Measurements from ENCODE around the gene MSL2. TPM values are rescaled to one million over a fixed set of nuclear protein-coding genes. Genes with fewer than 3 reads are reported as not detected.

The MSL2 gene
- total and polyA plus RNA-seq, 2 donors from 2014 or later = 7.2 to 37.1 TPM

DNA sequence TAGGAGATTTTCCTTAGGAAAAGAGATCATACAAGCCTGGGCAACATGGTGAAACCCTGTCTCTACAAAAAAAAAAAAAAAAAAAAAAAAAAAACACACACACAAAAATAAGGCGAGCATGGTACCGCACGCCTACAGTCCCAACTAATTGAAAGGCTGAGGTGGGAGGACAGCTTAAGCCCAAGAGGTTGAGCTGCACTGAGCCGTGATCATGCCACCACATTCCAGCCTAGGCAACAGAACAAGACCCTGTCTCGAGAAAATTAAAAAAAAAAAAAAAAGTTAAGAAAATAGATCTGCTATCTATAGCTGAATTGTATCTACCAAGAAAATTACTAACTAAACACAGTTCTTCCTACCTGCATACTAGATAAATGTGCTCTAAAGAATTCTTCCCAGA is 7.1 kb downstream of the MSL2 start:
- Histone ChIP-seq H3K9ac (ENCODE audit: low read length in 3 of 3) (no peak overlapping the region), H3K36me3 (ENCODE audit: control insufficient read depth in 2 of 3, insufficient read depth in 3 of 3, low read length in 3 of 3) (no peaks in the 10 kb centered on the region), H3K27ac (ENCODE audit: low read depth in 2 of 2, low read length in 2 of 2) (no peak overlapping the region), H3K27me3 (ENCODE audit: control insufficient read depth, insufficient read depth, low read length) (no peaks in the 10 kb centered on the region), H3K4me1 (ENCODE audit: control insufficient read depth in 2 of 3, insufficient read depth in 2 of 3, low read depth in 1 of 3, low read length in 3 of 3) (peaks cover 0 to 32% (median 13%) of the 10 kb centered on the region in 3 donors), H3K4me3 (ENCODE audit: low read length in 3 of 3) (no peak overlapping the region), H3K9me3 (ENCODE audit: control insufficient read depth in 2 of 3, insufficient read depth in 1 of 3, low read length in 3 of 3) (no peaks in the 10 kb centered on the region)
- DNase-seq = peak in 4 of 5 donors; percentile 29 to 64 (median 49)
- intact Hi-C loops (cut with DNase I) = no loop called here
- FAIRE-seq = no peak
- TF ChIP-seq, protein P1, sequence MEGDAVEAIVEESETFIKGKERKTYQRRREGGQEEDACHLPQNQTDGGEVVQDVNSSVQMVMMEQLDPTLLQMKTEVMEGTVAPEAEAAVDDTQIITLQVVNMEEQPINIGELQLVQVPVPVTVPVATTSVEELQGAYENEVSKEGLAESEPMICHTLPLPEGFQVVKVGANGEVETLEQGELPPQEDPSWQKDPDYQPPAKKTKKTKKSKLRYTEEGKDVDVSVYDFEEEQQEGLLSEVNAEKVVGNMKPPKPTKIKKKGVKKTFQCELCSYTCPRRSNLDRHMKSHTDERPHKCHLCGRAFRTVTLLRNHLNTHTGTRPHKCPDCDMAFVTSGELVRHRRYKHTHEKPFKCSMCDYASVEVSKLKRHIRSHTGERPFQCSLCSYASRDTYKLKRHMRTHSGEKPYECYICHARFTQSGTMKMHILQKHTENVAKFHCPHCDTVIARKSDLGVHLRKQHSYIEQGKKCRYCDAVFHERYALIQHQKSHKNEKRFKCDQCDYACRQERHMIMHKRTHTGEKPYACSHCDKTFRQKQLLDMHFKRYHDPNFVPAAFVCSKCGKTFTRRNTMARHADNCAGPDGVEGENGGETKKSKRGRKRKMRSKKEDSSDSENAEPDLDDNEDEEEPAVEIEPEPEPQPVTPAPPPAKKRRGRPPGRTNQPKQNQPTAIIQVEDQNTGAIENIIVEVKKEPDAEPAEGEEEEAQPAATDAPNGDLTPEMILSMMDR (IDR thresholded peaks at IDR 0.05; ENCODE audit: borderline replicate concordance, extremely low read depth, insufficient read depth) = no peak

DNA sequence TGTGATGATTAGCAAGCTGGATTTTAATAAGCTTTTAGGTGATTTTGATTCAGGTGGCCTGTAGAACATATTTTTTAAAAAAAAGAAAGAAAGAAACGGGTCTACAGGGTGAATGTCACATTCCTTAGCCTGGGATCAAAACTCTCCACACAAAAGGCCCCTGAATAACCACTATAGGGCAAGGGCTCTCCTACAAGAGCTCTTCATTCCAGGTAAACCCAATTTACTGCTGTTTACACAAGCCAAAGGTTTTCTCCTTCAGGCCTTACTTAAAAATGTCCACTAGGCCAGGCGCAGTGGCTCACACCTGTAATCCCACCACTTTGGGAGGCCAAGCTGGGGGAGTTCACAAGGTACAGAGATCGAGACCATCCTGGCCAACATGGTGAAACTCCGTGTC is 8.3 kb downstream of the MSL2 start:
- Histone ChIP-seq H3K4me3 (ENCODE audit: low read length in 3 of 3) (no peak overlapping the region), H3K9me3 (ENCODE audit: control insufficient read depth in 2 of 3, insufficient read depth in 1 of 3, low read length in 3 of 3) (no peaks in the 10 kb centered on the region), H3K27ac (ENCODE audit: low read depth in 2 of 2, low read length in 2 of 2) (no peak overlapping the region), H3K9ac (ENCODE audit: low read length in 3 of 3) (no peak overlapping the region), H3K4me1 (ENCODE audit: control insufficient read depth in 2 of 3, insufficient read depth in 2 of 3, low read depth in 1 of 3, low read length in 3 of 3) (peaks cover 0 to 30% (median 13%) of the 10 kb centered on the region in 3 donors), H3K36me3 (ENCODE audit: control insufficient read depth in 2 of 3, insufficient read depth in 3 of 3, low read length in 3 of 3) (no peaks in the 10 kb centered on the region), H3K27me3 (ENCODE audit: control insufficient read depth, insufficient read depth, low read length) (no peaks in the 10 kb centered on the region)
- TF ChIP-seq, protein P1 (IDR thresholded peaks at IDR 0.05; ENCODE audit: borderline replicate concordance, extremely low read depth, insufficient read depth) = no peak
- intact Hi-C loops (cut with DNase I) = no loop called here
- FAIRE-seq (no peak), DNase-seq (no peak)

DNA sequence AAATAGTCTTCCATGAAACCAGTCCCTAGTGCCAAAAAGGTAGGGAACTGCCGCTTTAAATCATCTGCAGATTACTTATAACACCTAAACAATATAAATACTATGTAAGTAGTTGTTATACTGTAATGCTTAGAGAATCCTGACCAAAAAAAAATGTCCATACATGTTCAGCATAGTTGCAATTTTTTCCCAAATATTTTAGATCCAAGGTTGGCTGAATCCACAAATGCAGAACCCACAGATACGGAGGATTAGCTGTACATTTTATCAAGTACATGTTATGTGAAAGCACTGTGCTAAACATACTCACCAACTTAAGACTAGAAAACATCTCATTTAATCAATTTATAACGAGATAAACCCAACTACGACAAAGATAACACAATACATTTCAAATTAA is 9.3 kb downstream of the MSL2 start:
- H3K27ac ChIP-seq (ENCODE audit: low read depth in 2 of 2, low read length in 2 of 2) = no peak overlapping the region
- no peak for FAIRE-seq
- no peaks in the 10 kb centered on the region for H3K27me3 ChIP-seq (ENCODE audit: control insufficient read depth, insufficient read depth, low read length)
- TF ChIP-seq, protein P1 (IDR thresholded peaks at IDR 0.05; ENCODE audit: borderline replicate concordance, extremely low read depth, insufficient read depth) = no peak
- H3K36me3 ChIP-seq (ENCODE audit: control insufficient read depth in 2 of 3, insufficient read depth in 3 of 3, low read length in 3 of 3) = no peaks in the 10 kb centered on the region
- peaks cover 0 to 28% (median 13%) of the 10 kb centered on the region in 3 donors for H3K4me1 ChIP-seq (ENCODE audit: control insufficient read depth in 2 of 3, insufficient read depth in 2 of 3, low read depth in 1 of 3, low read length in 3 of 3)
- no peak overlapping the region for H3K9ac ChIP-seq (ENCODE audit: low read length in 3 of 3)
- DNase-seq = no peak
- no peak overlapping the region for H3K4me3 ChIP-seq (ENCODE audit: low read length in 3 of 3)
- H3K9me3 ChIP-seq (ENCODE audit: control insufficient read depth in 2 of 3, insufficient read depth in 1 of 3, low read length in 3 of 3) = no peaks in the 10 kb centered on the region
- intact Hi-C loops (cut with DNase I) = no loop called here

DNA sequence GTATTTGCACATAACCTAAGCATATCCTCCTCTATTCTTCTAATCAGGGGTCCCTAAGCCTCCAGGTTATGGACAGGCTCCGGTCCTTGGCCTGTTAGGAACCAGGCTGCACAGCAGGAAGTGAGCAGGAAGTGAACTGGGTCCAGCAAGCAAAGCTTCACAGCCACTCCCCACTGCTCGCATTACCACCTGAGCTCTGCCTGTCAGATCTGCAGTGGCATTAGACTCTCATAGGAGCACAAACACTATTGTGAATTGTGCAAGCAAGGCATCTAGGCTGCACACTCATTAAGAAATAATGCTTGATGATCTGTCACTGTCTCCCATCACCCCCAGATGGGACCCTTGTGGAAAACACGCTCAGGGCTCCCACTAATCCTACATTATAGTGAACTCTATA is 9.8 kb downstream of the MSL2 start:
- FAIRE-seq = no peak
- Histone ChIP-seq H3K4me3 (ENCODE audit: low read length in 3 of 3) (no peak overlapping the region), H3K36me3 (ENCODE audit: control insufficient read depth in 2 of 3, insufficient read depth in 3 of 3, low read length in 3 of 3) (no peaks in the 10 kb centered on the region), H3K27ac (ENCODE audit: low read depth in 2 of 2, low read length in 2 of 2) (no peak overlapping the region), H3K4me1 (ENCODE audit: control insufficient read depth in 2 of 3, insufficient read depth in 2 of 3, low read depth in 1 of 3, low read length in 3 of 3) (peaks cover 0 to 23% (median 11%) of the 10 kb centered on the region in 3 donors), H3K9me3 (ENCODE audit: control insufficient read depth in 2 of 3, insufficient read depth in 1 of 3, low read length in 3 of 3) (no peaks in the 10 kb centered on the region), H3K9ac (ENCODE audit: low read length in 3 of 3) (no peak overlapping the region), H3K27me3 (ENCODE audit: control insufficient read depth, insufficient read depth, low read length) (no peaks in the 10 kb centered on the region)
- TF ChIP-seq, protein P1 (IDR thresholded peaks at IDR 0.05; ENCODE audit: borderline replicate concordance, extremely low read depth, insufficient read depth) = no peak
- intact Hi-C loops (cut with DNase I) = no loop called here
- no peak for DNase-seq

Data from kidney (tissue), 14 donors.